ENCODE data around the gene PRR23A.
"Not testable (repeated sequence)": the region's sequence is repeated elsewhere in the genome, so short reads cannot be mapped to it uniquely, and the experiment has no call there.

PRR23A gene

GRCh38 chr3:139032326-139033002 is 26.4 kb upstream of the PRR23A start:
- no peak overlapping the region for H3K4me3 ChIP-seq (ENCODE audit: low read depth, low read length)
- no peak for TF ChIP-seq POLR2A (IDR thresholded peaks at IDR 0.05; ENCODE audit: extremely low read depth, insufficient read length)
- TF ChIP-seq, protein P1, sequence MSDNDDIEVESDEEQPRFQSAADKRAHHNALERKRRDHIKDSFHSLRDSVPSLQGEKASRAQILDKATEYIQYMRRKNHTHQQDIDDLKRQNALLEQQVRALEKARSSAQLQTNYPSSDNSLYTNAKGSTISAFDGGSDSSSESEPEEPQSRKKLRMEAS (IDR thresholded peaks at IDR 0.05; ENCODE audit: low read depth, low read length) = no peak
- TF ChIP-seq, protein P2, sequence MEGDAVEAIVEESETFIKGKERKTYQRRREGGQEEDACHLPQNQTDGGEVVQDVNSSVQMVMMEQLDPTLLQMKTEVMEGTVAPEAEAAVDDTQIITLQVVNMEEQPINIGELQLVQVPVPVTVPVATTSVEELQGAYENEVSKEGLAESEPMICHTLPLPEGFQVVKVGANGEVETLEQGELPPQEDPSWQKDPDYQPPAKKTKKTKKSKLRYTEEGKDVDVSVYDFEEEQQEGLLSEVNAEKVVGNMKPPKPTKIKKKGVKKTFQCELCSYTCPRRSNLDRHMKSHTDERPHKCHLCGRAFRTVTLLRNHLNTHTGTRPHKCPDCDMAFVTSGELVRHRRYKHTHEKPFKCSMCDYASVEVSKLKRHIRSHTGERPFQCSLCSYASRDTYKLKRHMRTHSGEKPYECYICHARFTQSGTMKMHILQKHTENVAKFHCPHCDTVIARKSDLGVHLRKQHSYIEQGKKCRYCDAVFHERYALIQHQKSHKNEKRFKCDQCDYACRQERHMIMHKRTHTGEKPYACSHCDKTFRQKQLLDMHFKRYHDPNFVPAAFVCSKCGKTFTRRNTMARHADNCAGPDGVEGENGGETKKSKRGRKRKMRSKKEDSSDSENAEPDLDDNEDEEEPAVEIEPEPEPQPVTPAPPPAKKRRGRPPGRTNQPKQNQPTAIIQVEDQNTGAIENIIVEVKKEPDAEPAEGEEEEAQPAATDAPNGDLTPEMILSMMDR (IDR thresholded peaks at IDR 0.05; ENCODE audit: low read depth, low read length) = no peak
- TF ChIP-seq MYC (IDR thresholded peaks at IDR 0.05; ENCODE audit: low read depth, low read length) = no peak
- DNase-seq (ENCODE audit: low read depth) = no peak

DNA sequence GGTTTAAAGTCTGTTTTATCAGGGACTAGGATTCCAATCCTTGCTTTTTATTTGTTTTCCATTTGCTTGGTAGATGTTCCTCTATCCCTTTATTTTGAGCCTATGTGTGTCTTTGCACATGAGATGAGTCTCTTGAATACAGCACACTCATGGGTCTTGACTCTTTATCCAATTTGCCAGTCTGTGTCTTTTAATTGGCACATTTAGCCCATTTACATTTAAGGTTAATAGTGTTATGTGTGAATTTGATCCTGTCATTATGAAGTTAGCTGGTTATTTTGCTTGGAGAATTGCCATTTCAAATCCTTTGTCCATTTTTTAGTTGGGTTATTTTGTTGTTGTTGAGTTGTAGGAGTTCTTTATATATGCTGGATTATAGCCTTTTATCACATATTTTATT is 24.5 kb upstream of the PRR23A start:
- H3K4me3 ChIP-seq (ENCODE audit: low read depth, low read length); DNase-seq (ENCODE audit: low read depth): not testable (repeated sequence)

GRCh38 chr3:139024968-139025367 is 18.9 kb upstream of the PRR23A start:
- H3K4me3 ChIP-seq (ENCODE audit: low read depth, low read length) = no peak overlapping the region
- no peak for DNase-seq (ENCODE audit: low read depth)
- TF ChIP-seq, protein P2 (IDR thresholded peaks at IDR 0.05; ENCODE audit: low read depth, low read length) = no peak
- TF ChIP-seq, protein P1 (IDR thresholded peaks at IDR 0.05; ENCODE audit: low read depth, low read length) = no peak
- TF ChIP-seq MYC (IDR thresholded peaks at IDR 0.05; ENCODE audit: low read depth, low read length) (no peak), POLR2A (IDR thresholded peaks at IDR 0.05; ENCODE audit: extremely low read depth, insufficient read length) (no peak)

DNA sequence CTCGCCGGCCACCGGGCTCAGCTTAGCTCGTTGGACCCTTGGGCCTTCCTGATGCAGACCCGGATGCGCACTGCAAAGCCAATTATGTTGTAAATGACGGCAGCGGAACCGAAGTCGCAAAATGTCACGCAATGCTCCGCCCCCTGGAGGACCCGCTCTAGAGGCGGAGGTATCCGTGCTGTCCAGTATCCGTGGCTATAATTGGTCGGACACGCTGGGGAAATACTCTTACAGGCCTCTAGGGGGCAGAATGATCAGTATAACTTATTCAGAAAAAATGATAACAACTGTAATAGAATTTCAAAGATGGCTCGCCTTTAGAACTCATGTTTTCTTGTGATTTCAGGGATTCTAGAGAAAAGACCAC is 14.8 kb upstream of the PRR23A start, which contains the start of gene PRR23B:
PRR23B (minus strand) TSS at position 59 of the 367 bp plus-strand sequence. CDS start 265 bp downstream, outside the sequence.
- no peak within 1 kb of the TSS for H3K4me3 ChIP-seq (ENCODE audit: low read depth, low read length)
- peak; percentile 23 for DNase-seq (ENCODE audit: low read depth)
- TF ChIP-seq, protein P1 (IDR thresholded peaks at IDR 0.05; ENCODE audit: low read depth, low read length) = no peak
- TF ChIP-seq MYC (IDR thresholded peaks at IDR 0.05; ENCODE audit: low read depth, low read length) (no peak), POLR2A (IDR thresholded peaks at IDR 0.05; ENCODE audit: extremely low read depth, insufficient read length) (no peak)
- TF ChIP-seq, protein P2 (IDR thresholded peaks at IDR 0.05; ENCODE audit: low read depth, low read length) = peak; percentile 41

GRCh38 chr3:139020036-139020867 is 14.2 kb upstream of the PRR23A start:
- no peak overlapping the region for H3K4me3 ChIP-seq (ENCODE audit: low read depth, low read length)
- no peak for DNase-seq (ENCODE audit: low read depth)
- TF ChIP-seq, protein P2 (IDR thresholded peaks at IDR 0.05; ENCODE audit: low read depth, low read length) = no peak
- no peak for TF ChIP-seq MYC (IDR thresholded peaks at IDR 0.05; ENCODE audit: low read depth, low read length)

GRCh38 chr3:139016430-139017048 is 10.5 kb upstream of the PRR23A start:
- no peak for DNase-seq (ENCODE audit: low read depth)
- H3K4me3 ChIP-seq (ENCODE audit: low read depth, low read length) = no peak overlapping the region
- TF ChIP-seq, protein P1 (IDR thresholded peaks at IDR 0.05; ENCODE audit: low read depth, low read length) = no peak
- TF ChIP-seq POLR2A (IDR thresholded peaks at IDR 0.05; ENCODE audit: extremely low read depth, insufficient read length) (no peak), MYC (IDR thresholded peaks at IDR 0.05; ENCODE audit: low read depth, low read length) (no peak)
- TF ChIP-seq, protein P2 (IDR thresholded peaks at IDR 0.05; ENCODE audit: low read depth, low read length) = no peak
